ENCODE results near the gene VPS16.

Gene VPS16

DNA sequence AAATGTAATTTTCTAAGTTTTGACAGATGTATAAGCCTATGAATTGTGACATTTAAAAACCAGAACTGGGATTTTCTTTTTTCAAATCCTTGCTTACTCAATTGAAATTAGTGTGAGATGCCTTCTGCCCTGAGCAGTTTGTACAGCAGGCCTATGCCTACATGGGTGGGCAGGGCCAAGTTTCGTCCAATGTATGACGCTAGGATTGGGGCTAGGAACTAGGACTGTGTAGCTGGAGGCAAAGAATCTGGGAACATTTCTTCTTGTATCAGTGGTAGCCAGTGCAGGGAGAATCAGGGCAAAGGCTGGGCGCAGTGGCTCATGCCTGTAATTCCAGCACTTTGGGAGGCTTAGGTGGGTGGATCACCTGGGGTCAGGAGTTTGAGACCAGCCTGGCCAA lies 28.8 kb downstream of the VPS16 start:
- no peak overlapping the region for H3K4me3 ChIP-seq (ENCODE audit: control insufficient read depth, low read depth, low read length)
- TF ChIP-seq, protein P1, sequence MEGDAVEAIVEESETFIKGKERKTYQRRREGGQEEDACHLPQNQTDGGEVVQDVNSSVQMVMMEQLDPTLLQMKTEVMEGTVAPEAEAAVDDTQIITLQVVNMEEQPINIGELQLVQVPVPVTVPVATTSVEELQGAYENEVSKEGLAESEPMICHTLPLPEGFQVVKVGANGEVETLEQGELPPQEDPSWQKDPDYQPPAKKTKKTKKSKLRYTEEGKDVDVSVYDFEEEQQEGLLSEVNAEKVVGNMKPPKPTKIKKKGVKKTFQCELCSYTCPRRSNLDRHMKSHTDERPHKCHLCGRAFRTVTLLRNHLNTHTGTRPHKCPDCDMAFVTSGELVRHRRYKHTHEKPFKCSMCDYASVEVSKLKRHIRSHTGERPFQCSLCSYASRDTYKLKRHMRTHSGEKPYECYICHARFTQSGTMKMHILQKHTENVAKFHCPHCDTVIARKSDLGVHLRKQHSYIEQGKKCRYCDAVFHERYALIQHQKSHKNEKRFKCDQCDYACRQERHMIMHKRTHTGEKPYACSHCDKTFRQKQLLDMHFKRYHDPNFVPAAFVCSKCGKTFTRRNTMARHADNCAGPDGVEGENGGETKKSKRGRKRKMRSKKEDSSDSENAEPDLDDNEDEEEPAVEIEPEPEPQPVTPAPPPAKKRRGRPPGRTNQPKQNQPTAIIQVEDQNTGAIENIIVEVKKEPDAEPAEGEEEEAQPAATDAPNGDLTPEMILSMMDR (conservative IDR thresholded peaks at IDR 0.05; ENCODE audit: control insufficient read depth, insufficient read depth, low read depth, low read length): no peak
- DNase-seq (ENCODE audit: low read depth): no peak

DNA sequence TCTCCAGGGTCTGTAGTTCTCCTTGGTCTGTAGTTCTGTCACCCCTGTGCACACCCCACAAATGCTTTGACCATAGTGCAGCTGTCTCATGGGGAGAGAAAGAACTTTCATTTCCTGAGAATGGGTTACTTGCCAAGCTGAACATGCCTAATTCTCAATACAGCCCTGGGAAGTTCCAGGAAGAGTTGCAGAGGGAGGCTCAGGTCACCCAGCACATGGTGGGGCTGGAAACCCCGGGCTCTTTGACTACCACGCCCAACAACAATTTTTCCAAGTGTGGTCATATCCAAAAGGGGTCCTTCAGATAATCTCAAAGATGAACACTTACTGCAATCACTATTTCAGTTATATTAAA lies 30.5 kb downstream of the VPS16 start:
- TF ChIP-seq, protein P1 (conservative IDR thresholded peaks at IDR 0.05; ENCODE audit: control insufficient read depth, insufficient read depth, low read depth, low read length): no peak
- DNase-seq (ENCODE audit: low read depth): peak; percentile 62
- H3K4me3 ChIP-seq (ENCODE audit: control insufficient read depth, low read depth, low read length): no peak overlapping the region

GRCh38 chr20:2871661-2872458 lies 31.3 kb downstream of the VPS16 start:
- no peak for DNase-seq (ENCODE audit: low read depth)
- TF ChIP-seq, protein P1 (conservative IDR thresholded peaks at IDR 0.05; ENCODE audit: control insufficient read depth, insufficient read depth, low read depth, low read length): no peak
- H3K4me3 ChIP-seq (ENCODE audit: control insufficient read depth, low read depth, low read length): peak overlapping the region; percentile 46

- TF ChIP-seq, protein P1 (conservative IDR thresholded peaks at IDR 0.05; ENCODE audit: control insufficient read depth, insufficient read depth, low read depth, low read length): peak; percentile 10
- peak overlapping the region; percentile 46 for H3K4me3 ChIP-seq (ENCODE audit: control insufficient read depth, low read depth, low read length)
- peak; percentile 54 for DNase-seq (ENCODE audit: low read depth)
Measured at GRCh38 chr20:2872459-2873009, 32.0 kb downstream of the VPS16 start.

- H3K4me3 ChIP-seq (ENCODE audit: control insufficient read depth, low read depth, low read length): peak within 1 kb of the TSS; percentile 76
- peak; percentile 90 for DNase-seq (ENCODE audit: low read depth)
- TF ChIP-seq, protein P1 (conservative IDR thresholded peaks at IDR 0.05; ENCODE audit: control insufficient read depth, insufficient read depth, low read depth, low read length): no peak
Measured at GRCh38 chr20:2873010-2873746, 32.6 kb downstream of the VPS16 start, which contains the start of gene PTPRA. TSS of gene PTPRA (plus strand) at chr20:2873481. CDS start at chr20:2964278, 90,797 bp downstream.

DNA sequence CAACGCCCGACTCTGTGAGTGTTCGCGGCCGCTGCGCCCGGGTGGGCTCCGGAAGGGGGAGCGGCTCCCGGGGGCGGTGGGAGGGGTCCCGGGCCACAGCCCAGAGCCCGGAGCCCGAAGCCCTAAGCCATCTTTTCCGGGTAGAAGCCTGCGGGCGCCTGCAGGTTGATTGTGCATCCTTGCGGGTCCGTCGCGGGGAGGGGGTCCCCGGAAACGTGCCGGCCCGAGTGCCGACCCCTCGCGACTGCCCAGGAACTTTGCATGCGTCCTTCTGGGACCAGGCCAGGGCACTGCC lies 33.1 kb downstream of the VPS16 start:
- peak; percentile 32 for DNase-seq (ENCODE audit: low read depth)
- H3K4me3 ChIP-seq (ENCODE audit: control insufficient read depth, low read depth, low read length): peak overlapping the region; percentile 76
- TF ChIP-seq, protein P1 (conservative IDR thresholded peaks at IDR 0.05; ENCODE audit: control insufficient read depth, insufficient read depth, low read depth, low read length): no peak

All from fibroblast of mammary gland (primary cell).